Thyroid gland (tissue), 4 donors: ENCODE results near the gene KCNH1. TPM values are rescaled to one million over a fixed set of nuclear protein-coding genes. Genes with fewer than 3 reads are reported as not detected.
A peak's percentile ranks its signal among the peaks of the same experiment; 100 is the strongest.

Source experiments
- DNase-seq, 2 donors: peaks; one replicate each; pipeline ENCODE4 v3.0.0-alpha.2; 2019
- H3K27ac ChIP-seq, 3 donors: fragments of 200-600 bp; sonication (generic); 1 replicate in 2 of 3; 2 replicates in 1 of 3; pipeline ENCODE4 v1.5.1; 2016 to 2019; ENCODE audit warnings: mild to moderate bottlenecking in 1 of 3, moderate library complexity in 1 of 3
- H3K27me3 ChIP-seq: fragments of 200-600 bp; sonication (generic); one replicate; pipeline ENCODE4 v1.5.1; 2019
- H3K36me3 ChIP-seq, 2 donors: fragments of 200-600 bp; sonication (generic); one replicate each; pipeline ENCODE4 v1.5.1; 2016 to 2019
- H3K4me1 ChIP-seq, 2 donors: fragments of 200-600 bp; sonication (generic); one replicate each; pipeline ENCODE4 v1.5.1; 2017 to 2019
- H3K4me3 ChIP-seq, 3 donors: fragments of 200-600 bp; sonication (generic); replicated peaks in 1 of 3; 1 replicate in 2 of 3; 2 replicates in 1 of 3; pipeline ENCODE4 v1.5.1; 2016; ENCODE audit warnings: mild to moderate bottlenecking in 1 of 3
- H3K9me3 ChIP-seq: fragments of 200-600 bp; sonication (generic); one replicate; pipeline ENCODE4 v1.5.1; 2017
- POLR2A ChIP-seq, 2 donors: fragments of 450-650 bp; IDR thresholded peaks; one replicate each; pipeline ENCODE4 v1.6.1; 2017; ENCODE audit warnings: antibody characterized with exemption in 2 of 2, mild to moderate bottlenecking in 2 of 2, moderate library complexity in 1 of 2
- WGBS, 2 donors: methylation state at CpG; one replicate each; pipeline ENCODE4 v1.1.5; 2017; 5-methylcytosine and 5-hydroxymethylcytosine counted together
- intact Hi-C: fragments of 100-400 bp; cut with DNase I; formaldehyde crosslinking; loops from one replicate; pipeline ENCODE4 v1.15.1; 2023
- total RNA-seq, 4 donors: library from RNA; depleted of rRNA; stranded (reverse); fragments of >200 nt; gene quantifications; one replicate each; pipeline ENCODE4 v1.2.3, GENCODE V29; 2016
- TF ChIP-seq, protein P1 (sequence below), 6 experiments: fragments of 200-600 bp in 3 of 6; fragments of 450-650 bp in 3 of 6; sonication (generic) in 3 of 6; IDR thresholded peaks; one replicate each; pipeline ENCODE4 v1.5.1; 2016 to 2019; ENCODE audit warnings: antibody characterized with exemption in 6 of 6, mild to moderate bottlenecking in 2 of 6, inconsistent platforms in 1 of 6, moderate library complexity in 1 of 6

KCNH1 gene
- total RNA-seq, 4 donors from 2014 or later, result 1.3 TPM; not detected in 2

GRCh38 chr1:210850556-210850955 is 283.4 kb downstream of the KCNH1 start:
- Histone ChIP-seq H3K27me3 (no peaks in the 10 kb centered on the region), H3K9me3 (no peaks in the 10 kb centered on the region), H3K4me1 (peaks cover 13 to 15% of the 10 kb centered on the region in 2 donors), H3K4me3 (no peak overlapping the region), H3K36me3 (no peaks in the 10 kb centered on the region), H3K27ac (no peak overlapping the region)
- TF ChIP-seq, protein P1, sequence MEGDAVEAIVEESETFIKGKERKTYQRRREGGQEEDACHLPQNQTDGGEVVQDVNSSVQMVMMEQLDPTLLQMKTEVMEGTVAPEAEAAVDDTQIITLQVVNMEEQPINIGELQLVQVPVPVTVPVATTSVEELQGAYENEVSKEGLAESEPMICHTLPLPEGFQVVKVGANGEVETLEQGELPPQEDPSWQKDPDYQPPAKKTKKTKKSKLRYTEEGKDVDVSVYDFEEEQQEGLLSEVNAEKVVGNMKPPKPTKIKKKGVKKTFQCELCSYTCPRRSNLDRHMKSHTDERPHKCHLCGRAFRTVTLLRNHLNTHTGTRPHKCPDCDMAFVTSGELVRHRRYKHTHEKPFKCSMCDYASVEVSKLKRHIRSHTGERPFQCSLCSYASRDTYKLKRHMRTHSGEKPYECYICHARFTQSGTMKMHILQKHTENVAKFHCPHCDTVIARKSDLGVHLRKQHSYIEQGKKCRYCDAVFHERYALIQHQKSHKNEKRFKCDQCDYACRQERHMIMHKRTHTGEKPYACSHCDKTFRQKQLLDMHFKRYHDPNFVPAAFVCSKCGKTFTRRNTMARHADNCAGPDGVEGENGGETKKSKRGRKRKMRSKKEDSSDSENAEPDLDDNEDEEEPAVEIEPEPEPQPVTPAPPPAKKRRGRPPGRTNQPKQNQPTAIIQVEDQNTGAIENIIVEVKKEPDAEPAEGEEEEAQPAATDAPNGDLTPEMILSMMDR (IDR thresholded peaks at IDR 0.05), result no peak
- TF ChIP-seq POLR2A (IDR thresholded peaks at IDR 0.05), result no peak
- intact Hi-C loops, result no loop called here
- DNase-seq, result peak; percentile 20 to 28

- TF ChIP-seq POLR2A (IDR thresholded peaks at IDR 0.05), result no peak
- TF ChIP-seq, protein P1 (IDR thresholded peaks at IDR 0.05), result no peak
- Histone ChIP-seq H3K4me1 (peaks cover 12 to 14% of the 10 kb centered on the region in 2 donors), H3K4me3 (no peak overlapping the region), H3K27me3 (no peaks in the 10 kb centered on the region), H3K9me3 (no peaks in the 10 kb centered on the region), H3K36me3 (no peaks in the 10 kb centered on the region), H3K27ac (no peak overlapping the region)
- 86 to 92% methylated on average over 3 of the region's 3 CpGs for WGBS, 2 donors
- DNase-seq, result no peak
- intact Hi-C loops, result no loop called here
Observed at GRCh38 chr1:210848474-210848873, 285.5 kb downstream of the KCNH1 start.

DNA sequence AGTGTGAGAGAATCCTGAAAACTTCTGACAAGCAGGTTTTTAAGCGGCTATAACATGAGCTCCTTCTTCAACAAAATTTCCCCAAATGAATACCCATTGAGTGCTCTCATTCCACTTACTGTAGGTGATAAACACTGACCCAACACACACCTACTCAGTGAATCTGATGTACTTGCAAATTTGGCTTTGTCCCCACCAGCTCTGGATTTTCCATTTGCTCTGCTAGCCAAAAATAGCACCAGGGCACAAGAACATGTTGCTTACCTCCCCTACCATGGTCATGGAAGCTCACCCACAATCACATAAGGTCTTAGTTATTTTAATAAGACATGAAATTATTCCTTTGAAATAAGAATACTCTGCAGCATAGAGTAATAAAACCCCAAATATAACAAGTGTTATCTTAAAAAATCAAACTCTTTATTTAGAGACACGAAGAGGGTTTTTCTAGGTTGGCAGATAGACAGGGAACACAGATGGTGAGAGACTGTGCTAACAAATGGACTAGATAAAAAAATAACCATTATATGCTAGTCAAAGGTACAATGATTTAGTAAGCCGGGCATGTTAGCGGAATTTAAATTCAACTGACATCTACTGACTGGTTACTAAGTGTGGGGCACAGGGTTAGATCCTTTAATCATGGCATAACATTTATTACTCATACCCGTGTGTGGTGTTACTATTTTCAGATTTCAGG is 291.9 kb downstream of the KCNH1 start:
- H3K27me3 ChIP-seq, result no peaks in the 10 kb centered on the region
- 81 to 86% methylated on average over 5 of the region's 5 CpGs for WGBS, 2 donors
- intact Hi-C loops, result no loop called here
- TF ChIP-seq, protein P1 (IDR thresholded peaks at IDR 0.05), result no peak
- no peak for TF ChIP-seq POLR2A (IDR thresholded peaks at IDR 0.05)
- no peaks in the 10 kb centered on the region for H3K36me3 ChIP-seq
- H3K9me3 ChIP-seq, result no peaks in the 10 kb centered on the region
- no peak overlapping the region for H3K4me3 ChIP-seq
- H3K27ac ChIP-seq, result no peak overlapping the region
- no peak for DNase-seq
- no peaks in the 10 kb centered on the region for H3K4me1 ChIP-seq

DNA sequence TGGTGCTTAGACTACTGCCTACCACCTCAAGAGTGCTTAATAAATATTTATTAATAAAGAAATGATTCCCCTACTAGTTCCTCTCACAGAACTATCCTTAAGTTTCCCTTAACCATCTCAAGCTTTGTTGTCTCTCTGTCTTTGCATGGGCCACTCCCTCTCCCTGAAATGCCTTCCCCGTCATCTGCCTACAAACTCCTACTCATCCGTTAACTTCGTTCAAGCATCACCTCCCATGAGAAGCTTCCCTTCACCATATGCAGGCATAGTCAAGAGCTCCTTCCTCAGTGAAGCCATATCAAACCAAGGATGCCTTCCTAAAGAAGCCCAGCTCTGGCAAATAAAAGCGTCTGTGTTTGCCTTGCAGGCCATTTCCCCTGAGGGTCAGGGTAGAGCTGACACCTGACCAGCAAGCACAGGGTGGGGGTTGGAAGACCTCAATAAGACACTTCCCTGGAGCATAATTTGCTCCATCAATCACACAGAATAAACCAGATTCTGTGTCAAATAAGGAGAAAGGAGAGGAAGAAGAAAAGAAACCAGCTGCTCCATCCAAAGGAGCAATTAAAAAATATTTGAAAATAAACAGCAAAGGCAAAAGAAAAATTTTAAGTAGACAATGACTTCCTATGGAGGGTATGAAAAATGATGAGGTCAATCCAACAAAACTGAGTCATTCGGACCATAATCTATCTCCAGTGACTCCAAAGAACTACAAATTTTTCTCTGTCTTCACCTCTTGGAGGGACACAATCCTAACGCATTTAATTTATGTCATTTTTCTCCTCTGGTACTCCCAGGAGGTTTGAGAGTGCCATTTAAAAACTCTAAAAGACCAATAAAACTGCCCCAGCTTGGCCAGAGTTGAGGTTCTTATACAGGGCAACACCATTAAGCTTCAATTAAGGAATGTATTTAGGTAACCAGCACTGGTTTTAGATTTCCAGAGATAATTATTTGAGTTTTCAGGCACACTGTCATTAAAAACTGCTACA is 303.6 kb downstream of the KCNH1 start:
- intact Hi-C loops, result no loop called here
- H3K4me3 ChIP-seq, result no peak overlapping the region
- H3K36me3 ChIP-seq, result no peaks in the 10 kb centered on the region
- H3K4me1 ChIP-seq, result no peaks in the 10 kb centered on the region
- no peak for DNase-seq
- H3K27me3 ChIP-seq, result no peaks in the 10 kb centered on the region
- no peak overlapping the region for H3K27ac ChIP-seq
- 78 to 79% methylated on average over 6 of the region's 6 CpGs for WGBS, 2 donors
- H3K9me3 ChIP-seq, result no peaks in the 10 kb centered on the region
- TF ChIP-seq, protein P1 (IDR thresholded peaks at IDR 0.05), result no peak
- no peak for TF ChIP-seq POLR2A (IDR thresholded peaks at IDR 0.05)
